Nephron (organoid): ENCODE data around the gene PPP1R15B.

Source experiments
- H3K27ac Mint-ChIP-seq, 3 experiments: 2 replicates each; pipeline ENCODE4 v1.8.0; 2020; ENCODE audit warnings: mixed read lengths in 3 of 3, mild to moderate bottlenecking in 2 of 3, moderate library complexity in 1 of 3
- H3K27me3 Mint-ChIP-seq: 2 replicates; pipeline ENCODE4 v1.8.0; 2021; ENCODE audit warnings: low read depth, mild to moderate bottlenecking, moderate library complexity, mixed read lengths
- H3K36me3 Mint-ChIP-seq: 2 replicates; pipeline ENCODE4 v1.8.0; 2020; ENCODE audit warnings: low read depth, mixed read lengths
- H3K4me1 Mint-ChIP-seq: 2 replicates; pipeline ENCODE4 v1.8.0; 2020; ENCODE audit warnings: mixed read lengths
- H3K4me3 Mint-ChIP-seq, 3 experiments: 2 replicates each; pipeline ENCODE4 v1.8.0; 2020; ENCODE audit warnings: mild to moderate bottlenecking in 3 of 3, mixed read lengths in 3 of 3, moderate library complexity in 2 of 3
- H3K9me3 Mint-ChIP-seq: 2 replicates; pipeline ENCODE4 v1.8.0; 2020; ENCODE audit warnings: mixed read lengths
- CTCF ChIP-seq, 3 experiments: fragments of 200-600 bp; sonication (generic); IDR thresholded peaks; one replicate each; pipeline ENCODE4 v1.5.0; 2021; ENCODE audit warnings: antibody characterized with exemption in 3 of 3; ENCODE audit not compliant: unreplicated experiment in 3 of 3

PPP1R15B gene

DNA sequence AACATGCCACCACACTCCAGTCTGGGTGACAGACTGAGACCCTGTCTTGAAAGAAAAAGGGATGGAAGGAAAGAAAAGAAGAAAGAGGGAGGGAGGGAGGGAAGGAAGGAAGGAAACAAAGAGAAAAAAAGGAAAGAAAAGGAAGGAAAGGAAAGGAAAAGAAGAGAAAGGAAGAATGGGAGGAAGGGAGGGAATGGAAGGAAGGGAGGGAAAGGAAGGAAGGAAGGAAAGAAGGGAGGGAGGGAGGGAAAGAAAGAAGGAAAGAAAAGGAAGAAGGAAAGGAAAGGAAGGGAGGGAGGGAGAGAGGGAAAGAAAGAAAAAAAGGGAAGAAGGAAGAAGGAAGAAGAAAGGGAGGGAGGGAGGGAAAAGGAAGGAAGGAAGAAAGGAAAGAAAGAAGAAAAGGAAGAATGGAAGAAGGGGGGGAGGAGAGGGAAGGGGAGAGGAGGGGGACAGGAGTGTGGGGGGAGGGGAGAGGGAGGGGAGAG, 5.0 kb upstream of the PPP1R15B start:
- Mint-ChIP-seq H3K36me3 (peaks cover 8% of the 10 kb centered on the region), H3K9me3 (no peaks in the 10 kb centered on the region), H3K4me1 (peaks cover 36% of the 10 kb centered on the region), H3K27ac (peak overlapping the region in 2 of 3 experiments; percentile 50 to 92), H3K4me3 (no peak overlapping the region), H3K27me3 (peaks cover 7% of the 10 kb centered on the region)
- TF ChIP-seq CTCF (IDR thresholded peaks at IDR 0.05; ENCODE audit: unreplicated experiment in 3 of 3) = no peak

GRCh38 chr1:204415351-204415750, 3.7 kb upstream of the PPP1R15B start:
- Mint-ChIP-seq H3K36me3 (peaks cover 8% of the 10 kb centered on the region), H3K4me1 (peaks cover 32% of the 10 kb centered on the region), H3K27ac (no peak overlapping the region), H3K27me3 (peaks cover 7% of the 10 kb centered on the region), H3K9me3 (no peaks in the 10 kb centered on the region), H3K4me3 (no peak overlapping the region)
- TF ChIP-seq CTCF (IDR thresholded peaks at IDR 0.05; ENCODE audit: unreplicated experiment in 3 of 3) = no peak

DNA sequence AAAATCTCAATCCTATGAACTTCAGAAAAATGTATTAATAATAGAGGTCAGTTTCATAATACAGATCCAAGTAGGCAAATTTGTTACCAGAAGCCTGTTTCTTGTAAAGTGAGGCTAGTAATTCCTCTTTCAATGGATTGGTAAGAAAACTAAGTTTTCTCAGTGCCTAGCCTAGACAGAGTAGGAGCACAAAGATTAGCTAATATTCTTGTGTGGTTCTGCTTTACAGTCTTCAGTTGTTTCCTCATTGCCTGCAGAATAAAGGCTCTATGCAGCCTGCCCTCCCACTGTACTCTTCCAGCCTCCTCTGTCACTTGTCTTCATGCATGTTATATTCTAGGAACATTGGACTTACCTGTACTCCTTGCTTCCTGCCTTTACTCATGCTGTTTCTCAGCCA, 2.4 kb upstream of the PPP1R15B start:
- peak overlapping the region; percentile 27 to 79 (median 59) for H3K27ac Mint-ChIP-seq
- no peak for TF ChIP-seq CTCF (IDR thresholded peaks at IDR 0.05; ENCODE audit: unreplicated experiment in 3 of 3)
- peaks cover 21% of the 10 kb centered on the region for H3K4me1 Mint-ChIP-seq
- no peaks in the 10 kb centered on the region for H3K9me3 Mint-ChIP-seq
- H3K4me3 Mint-ChIP-seq = peak overlapping the region; percentile 13 to 66 (median 26)
- H3K27me3 Mint-ChIP-seq = peaks cover 3% of the 10 kb centered on the region
- H3K36me3 Mint-ChIP-seq = no peaks in the 10 kb centered on the region

DNA sequence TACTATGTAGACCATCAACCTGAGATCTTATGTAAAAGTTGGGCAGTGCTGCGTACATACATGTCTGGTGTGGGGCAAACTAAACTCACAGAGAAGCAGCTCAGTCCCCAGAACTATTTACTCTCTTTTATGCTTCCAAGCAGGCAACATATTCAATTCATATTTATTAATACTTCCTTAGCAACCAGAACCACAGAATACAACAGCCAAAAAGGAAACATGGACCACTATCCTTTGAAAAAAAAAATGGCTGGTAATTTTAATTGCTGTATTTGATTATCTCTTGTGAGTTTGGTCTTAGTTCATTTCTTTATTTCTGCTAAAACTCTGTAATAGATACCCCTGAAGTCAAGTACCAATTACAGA, 1.5 kb upstream of the PPP1R15B start:
- Mint-ChIP-seq H3K9me3 (no peaks in the 10 kb centered on the region), H3K4me3 (peak overlapping the region; percentile 73 to 79 (median 79)), H3K27ac (peak overlapping the region; percentile 27 to 100 (median 95)), H3K27me3 (peaks cover 3% of the 10 kb centered on the region), H3K36me3 (peaks cover 5% of the 10 kb centered on the region), H3K4me1 (peaks cover 18% of the 10 kb centered on the region)
- TF ChIP-seq CTCF (IDR thresholded peaks at IDR 0.05; ENCODE audit: unreplicated experiment in 3 of 3) = no peak

- peak overlapping the region; percentile 97 to 100 (median 99) for H3K27ac Mint-ChIP-seq
- H3K9me3 Mint-ChIP-seq = no peaks in the 10 kb centered on the region
- peak overlapping the region; percentile 96 to 99 (median 99) for H3K4me3 Mint-ChIP-seq
- H3K4me1 Mint-ChIP-seq = peaks cover 27% of the 10 kb centered on the region
- peaks cover 3% of the 10 kb centered on the region for H3K27me3 Mint-ChIP-seq
- TF ChIP-seq CTCF (IDR thresholded peaks at IDR 0.05; ENCODE audit: unreplicated experiment in 3 of 3) = no peak
- H3K36me3 Mint-ChIP-seq = peaks cover 14% of the 10 kb centered on the region
These were observed 748 bp downstream of the PPP1R15B start for GRCh38 chr1:204410688-204411450.
